ENCODE data around the gene CEMIP2. TPM values are rescaled to one million over a fixed set of nuclear protein-coding genes. Genes with fewer than 3 reads are reported as not detected.
A peak's percentile ranks its signal among the peaks of the same experiment; 100 is the strongest.

The CEMIP2 gene
- total RNA-seq, 2 donors from 2014 or later, result 15.6 to 87.7 TPM

DNA sequence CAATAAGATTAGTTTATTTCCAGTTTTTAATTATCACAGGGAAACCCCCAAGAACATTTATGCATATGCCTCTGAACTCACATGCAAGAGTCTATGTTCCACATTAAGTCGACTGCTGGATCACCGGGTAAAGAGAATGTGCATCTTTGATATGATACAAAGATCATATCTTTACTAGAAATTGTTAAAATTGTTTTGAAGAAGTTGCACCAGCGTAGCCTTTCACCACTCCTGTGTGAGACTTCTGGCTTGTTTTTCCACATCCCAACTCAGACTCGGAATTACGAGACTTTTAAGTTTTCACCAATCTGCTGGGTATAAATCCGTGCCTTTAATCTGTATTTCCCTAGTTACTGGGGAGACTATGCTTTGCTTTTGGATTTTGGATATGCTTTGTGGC, 113.2 kb downstream of the CEMIP2 start:
- H3K27me3 ChIP-seq, result no peaks in the 10 kb centered on the region
- no peak overlapping the region for H3K4me3 ChIP-seq
- TF ChIP-seq, protein P1, sequence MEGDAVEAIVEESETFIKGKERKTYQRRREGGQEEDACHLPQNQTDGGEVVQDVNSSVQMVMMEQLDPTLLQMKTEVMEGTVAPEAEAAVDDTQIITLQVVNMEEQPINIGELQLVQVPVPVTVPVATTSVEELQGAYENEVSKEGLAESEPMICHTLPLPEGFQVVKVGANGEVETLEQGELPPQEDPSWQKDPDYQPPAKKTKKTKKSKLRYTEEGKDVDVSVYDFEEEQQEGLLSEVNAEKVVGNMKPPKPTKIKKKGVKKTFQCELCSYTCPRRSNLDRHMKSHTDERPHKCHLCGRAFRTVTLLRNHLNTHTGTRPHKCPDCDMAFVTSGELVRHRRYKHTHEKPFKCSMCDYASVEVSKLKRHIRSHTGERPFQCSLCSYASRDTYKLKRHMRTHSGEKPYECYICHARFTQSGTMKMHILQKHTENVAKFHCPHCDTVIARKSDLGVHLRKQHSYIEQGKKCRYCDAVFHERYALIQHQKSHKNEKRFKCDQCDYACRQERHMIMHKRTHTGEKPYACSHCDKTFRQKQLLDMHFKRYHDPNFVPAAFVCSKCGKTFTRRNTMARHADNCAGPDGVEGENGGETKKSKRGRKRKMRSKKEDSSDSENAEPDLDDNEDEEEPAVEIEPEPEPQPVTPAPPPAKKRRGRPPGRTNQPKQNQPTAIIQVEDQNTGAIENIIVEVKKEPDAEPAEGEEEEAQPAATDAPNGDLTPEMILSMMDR (IDR thresholded peaks at IDR 0.05), result no peak
- H3K4me1 ChIP-seq, result no peaks in the 10 kb centered on the region
- no peaks in the 10 kb centered on the region for H3K9me3 ChIP-seq
- no peak overlapping the region for H3K27ac ChIP-seq
- DNase-seq (ENCODE audit: low spot score), result no peak
- no peaks in the 10 kb centered on the region for H3K36me3 ChIP-seq

DNA sequence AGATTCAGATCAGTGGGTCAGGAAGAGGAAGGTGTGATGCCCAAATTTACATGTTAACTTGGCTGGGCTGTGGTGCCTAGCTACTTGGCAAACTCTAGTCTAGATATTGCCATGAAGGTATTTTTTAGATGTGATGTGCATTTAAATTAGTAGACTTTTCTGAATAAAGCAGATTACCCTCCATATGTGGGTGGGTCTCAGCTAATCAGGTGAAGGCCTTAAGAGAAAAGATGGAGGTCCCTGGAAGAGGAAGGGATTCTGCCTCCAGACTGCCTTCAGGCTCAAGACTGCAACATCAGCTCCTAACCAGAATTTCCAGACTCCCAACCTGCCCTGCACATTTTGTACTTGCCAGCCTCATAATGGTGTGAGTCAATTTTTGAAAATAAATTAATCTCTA, 115.8 kb downstream of the CEMIP2 start:
- no peak overlapping the region for H3K27ac ChIP-seq
- H3K4me1 ChIP-seq, result peaks cover 0 to 5% of the 10 kb centered on the region in 2 donors
- no peak for DNase-seq (ENCODE audit: low spot score)
- no peaks in the 10 kb centered on the region for H3K9me3 ChIP-seq
- TF ChIP-seq, protein P1 (IDR thresholded peaks at IDR 0.05), result no peak
- H3K36me3 ChIP-seq, result no peaks in the 10 kb centered on the region
- no peak overlapping the region for H3K4me3 ChIP-seq
- no peaks in the 10 kb centered on the region for H3K27me3 ChIP-seq

DNA sequence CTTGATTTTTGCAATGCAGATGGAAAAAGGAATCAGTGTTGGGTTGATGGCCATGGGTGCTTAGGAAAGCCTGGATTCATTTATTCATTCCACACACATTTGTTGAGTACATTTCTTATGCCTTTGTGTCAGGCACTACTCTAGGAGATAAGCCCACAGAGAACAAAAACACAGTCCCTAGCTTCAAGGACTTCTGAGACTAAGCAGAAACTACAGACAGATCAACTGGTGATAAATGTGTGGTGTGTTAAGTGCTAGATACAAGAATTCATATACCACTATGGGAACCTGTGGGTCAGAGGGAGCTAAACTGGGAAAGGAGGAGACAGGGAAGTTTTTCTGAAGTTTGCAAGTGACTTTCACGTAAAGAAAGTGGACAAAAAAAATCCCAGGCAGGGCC, 119.9 kb downstream of the CEMIP2 start:
- DNase-seq (ENCODE audit: low spot score), result no peak
- no peaks in the 10 kb centered on the region for H3K9me3 ChIP-seq
- TF ChIP-seq, protein P1 (IDR thresholded peaks at IDR 0.05), result no peak
- H3K27me3 ChIP-seq, result no peaks in the 10 kb centered on the region
- H3K36me3 ChIP-seq, result no peaks in the 10 kb centered on the region
- H3K27ac ChIP-seq, result no peak overlapping the region
- no peak overlapping the region for H3K4me3 ChIP-seq
- H3K4me1 ChIP-seq, result peaks cover 0 to 17% of the 10 kb centered on the region in 2 donors

DNA sequence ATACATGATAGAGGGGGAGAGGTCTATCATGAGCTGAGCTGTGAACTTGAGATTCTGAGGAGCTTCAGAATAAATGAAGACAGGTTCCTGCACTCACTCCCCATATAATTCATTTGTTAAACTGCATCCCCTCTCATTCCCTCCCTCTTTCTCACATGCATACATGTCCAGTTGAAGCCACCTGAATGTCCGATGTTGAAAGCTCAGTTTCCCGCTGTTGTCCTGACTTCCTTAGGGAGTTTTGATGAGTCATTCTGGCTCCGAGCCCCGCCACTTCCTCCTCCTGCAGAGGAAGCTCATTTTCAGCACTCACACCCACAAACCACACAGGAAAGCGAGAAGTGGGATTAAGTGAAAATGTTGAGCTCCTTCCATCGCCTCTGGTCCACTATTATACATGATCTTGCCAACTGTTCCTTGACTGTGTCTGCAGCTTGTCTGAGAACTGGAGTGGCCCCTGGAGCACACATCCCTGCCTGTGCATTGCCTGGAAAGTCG, 121.2 kb downstream of the CEMIP2 start:
- Histone ChIP-seq H3K27me3 (no peaks in the 10 kb centered on the region), H3K9me3 (no peaks in the 10 kb centered on the region), H3K36me3 (no peaks in the 10 kb centered on the region), H3K4me3 (no peak overlapping the region), H3K27ac (peak overlapping the region in 1 of 2 donors; percentile 29), H3K4me1 (peaks cover 0 to 17% of the 10 kb centered on the region in 2 donors)
- DNase-seq (ENCODE audit: low spot score), result peak; percentile 88
- TF ChIP-seq, protein P1 (IDR thresholded peaks at IDR 0.05), result no peak

DNA sequence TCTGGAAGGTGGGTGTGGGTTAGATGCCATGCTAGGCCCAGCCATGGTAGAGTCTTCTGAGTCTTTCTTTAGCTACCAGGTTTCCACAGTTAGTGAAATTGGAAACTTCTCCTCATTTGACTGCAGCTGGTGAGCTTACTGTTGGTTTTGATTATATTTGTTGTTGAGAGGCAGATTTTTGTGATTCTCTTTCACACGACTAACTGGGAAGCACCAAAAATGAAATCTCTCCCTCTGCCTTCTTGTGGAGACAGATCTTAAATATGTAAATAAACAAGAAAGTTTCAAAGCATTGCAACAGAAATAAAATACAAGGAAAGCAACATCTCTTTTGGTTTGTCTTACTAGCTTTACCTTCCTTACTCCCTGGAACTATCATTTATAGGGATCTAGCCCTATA, 122.2 kb downstream of the CEMIP2 start:
- DNase-seq (ENCODE audit: low spot score), result no peak
- Histone ChIP-seq H3K9me3 (no peaks in the 10 kb centered on the region), H3K27ac (no peak overlapping the region), H3K4me3 (no peak overlapping the region), H3K27me3 (no peaks in the 10 kb centered on the region), H3K4me1 (peaks cover 0 to 17% of the 10 kb centered on the region in 2 donors), H3K36me3 (no peaks in the 10 kb centered on the region)
- TF ChIP-seq, protein P1 (IDR thresholded peaks at IDR 0.05), result no peak

DNA sequence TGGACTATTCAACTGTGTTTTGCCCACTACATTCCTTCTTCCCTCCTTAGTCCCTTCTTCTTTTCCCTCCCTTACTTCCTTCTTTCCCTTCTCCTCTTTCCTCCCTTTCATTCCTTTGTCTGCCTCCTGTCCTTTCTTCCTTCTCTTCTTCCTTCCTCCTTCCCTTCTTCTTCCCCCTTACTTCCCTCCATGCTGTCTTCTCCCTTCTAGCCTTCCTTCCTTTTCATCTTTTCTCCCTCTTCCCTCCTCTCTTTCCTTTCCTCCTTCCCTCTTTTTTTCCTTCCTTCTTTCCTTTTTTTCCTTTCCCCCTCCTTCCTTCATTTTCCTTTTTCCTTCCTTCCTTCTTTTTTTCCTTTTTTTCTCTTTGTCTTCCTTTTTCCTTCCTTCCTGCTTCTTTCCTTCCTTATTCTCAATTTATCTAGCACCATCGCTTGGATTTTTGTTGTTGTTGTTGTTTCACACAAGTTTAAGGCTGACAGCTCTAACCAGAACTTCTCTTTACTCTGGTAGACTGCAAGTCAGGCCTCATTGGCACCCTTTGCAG, 123.4 kb downstream of the CEMIP2 start:
- Histone ChIP-seq H3K4me1 (peaks cover 0 to 17% of the 10 kb centered on the region in 2 donors), H3K27ac (no peak overlapping the region), H3K27me3 (no peaks in the 10 kb centered on the region), H3K4me3 (no peak overlapping the region), H3K9me3 (no peaks in the 10 kb centered on the region), H3K36me3 (no peaks in the 10 kb centered on the region)
- DNase-seq (ENCODE audit: low spot score), result no peak
- TF ChIP-seq, protein P1 (IDR thresholded peaks at IDR 0.05), result no peak
